Measurements from ENCODE around the gene TTC13. TPM values are rescaled to one million over a fixed set of nuclear protein-coding genes. Genes with fewer than 3 reads are reported as not detected.

Gene TTC13
- polyA plus RNA-seq, 1 experiment, result 10.6 TPM

DNA sequence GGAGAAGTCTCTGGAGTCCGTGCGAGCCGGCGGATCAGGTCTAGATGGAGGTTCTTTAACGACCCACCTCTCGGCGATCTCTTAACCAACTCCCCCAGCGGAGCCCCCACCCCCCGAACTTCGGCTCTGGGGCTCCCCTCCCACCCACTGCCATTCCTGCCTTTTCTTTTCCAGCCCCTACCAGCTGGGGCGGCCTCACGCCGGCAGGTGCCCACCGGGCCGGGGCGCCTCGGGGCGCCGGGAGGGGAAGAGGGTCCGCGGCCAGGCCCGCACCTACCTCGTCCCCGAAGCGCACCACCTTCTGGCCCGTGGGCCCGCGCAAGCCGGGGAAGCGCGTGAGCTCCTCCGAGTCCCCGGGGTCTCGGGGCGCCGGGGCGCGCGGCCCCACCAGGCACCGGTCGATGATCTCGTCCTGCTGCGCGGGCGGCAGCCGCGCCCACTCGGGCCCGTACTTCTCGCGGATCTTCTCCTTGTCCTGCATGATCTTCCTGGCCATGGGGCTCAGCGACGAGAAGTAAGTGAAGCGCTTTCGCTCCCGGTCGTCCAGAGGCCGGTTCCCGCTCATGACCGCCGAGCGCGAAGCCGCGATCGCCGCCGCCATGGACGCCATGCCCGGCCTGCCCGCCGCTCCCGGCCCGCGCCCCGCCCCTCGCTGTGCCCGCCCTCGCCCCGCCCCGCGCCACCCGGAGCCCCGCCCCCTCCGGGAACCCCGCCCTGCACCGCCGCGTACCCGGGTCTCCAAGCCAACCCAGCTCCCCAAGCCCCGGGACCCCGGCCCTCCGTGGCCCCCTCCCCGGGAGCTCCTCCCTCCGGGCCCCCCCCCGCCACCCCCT is 110.5 kb downstream of the TTC13 start, which contains the start of gene C1orf198:
C1orf198 (minus strand) TSS at position 619 of the 833 bp plus-strand sequence; CDS start at position 610, 9 bp downstream.
- TF ChIP-seq, protein P1, sequence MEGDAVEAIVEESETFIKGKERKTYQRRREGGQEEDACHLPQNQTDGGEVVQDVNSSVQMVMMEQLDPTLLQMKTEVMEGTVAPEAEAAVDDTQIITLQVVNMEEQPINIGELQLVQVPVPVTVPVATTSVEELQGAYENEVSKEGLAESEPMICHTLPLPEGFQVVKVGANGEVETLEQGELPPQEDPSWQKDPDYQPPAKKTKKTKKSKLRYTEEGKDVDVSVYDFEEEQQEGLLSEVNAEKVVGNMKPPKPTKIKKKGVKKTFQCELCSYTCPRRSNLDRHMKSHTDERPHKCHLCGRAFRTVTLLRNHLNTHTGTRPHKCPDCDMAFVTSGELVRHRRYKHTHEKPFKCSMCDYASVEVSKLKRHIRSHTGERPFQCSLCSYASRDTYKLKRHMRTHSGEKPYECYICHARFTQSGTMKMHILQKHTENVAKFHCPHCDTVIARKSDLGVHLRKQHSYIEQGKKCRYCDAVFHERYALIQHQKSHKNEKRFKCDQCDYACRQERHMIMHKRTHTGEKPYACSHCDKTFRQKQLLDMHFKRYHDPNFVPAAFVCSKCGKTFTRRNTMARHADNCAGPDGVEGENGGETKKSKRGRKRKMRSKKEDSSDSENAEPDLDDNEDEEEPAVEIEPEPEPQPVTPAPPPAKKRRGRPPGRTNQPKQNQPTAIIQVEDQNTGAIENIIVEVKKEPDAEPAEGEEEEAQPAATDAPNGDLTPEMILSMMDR (IDR thresholded peaks at IDR 0.05; ENCODE audit: low read depth, low read length), result no peak
- H3K4me3 ChIP-seq (ENCODE audit: low read depth, low read length), result peak within 1 kb of the TSS; percentile 87
- ChIA-PET CTCF (interaction anchor here (0.5 to 1.5 kb wide), 3 partner anchors 48 to 225 kb away, joined by 3 read pairs; no protein-coding TSS in a partner anchor), POLR2A (interaction anchor here (0.8 to 4.8 kb wide), 4 partner anchors 10 to 29 kb away, joined by 3 to 31 read pairs (median 3); no protein-coding TSS in a partner anchor)
- no peak for DNase-seq (ENCODE audit: low read depth, low spot score)
- peak within 1 kb of the TSS; percentile 91 for H3K27ac ChIP-seq (ENCODE audit: low read depth, low read length)
- H3K9me3 ChIP-seq (ENCODE audit: control insufficient read depth, insufficient read depth, low read length), result no peaks in the 10 kb centered on the region
- no peaks in the 10 kb centered on the region for H3K27me3 ChIP-seq (ENCODE audit: control insufficient read depth, insufficient read depth, low read length)

DNA sequence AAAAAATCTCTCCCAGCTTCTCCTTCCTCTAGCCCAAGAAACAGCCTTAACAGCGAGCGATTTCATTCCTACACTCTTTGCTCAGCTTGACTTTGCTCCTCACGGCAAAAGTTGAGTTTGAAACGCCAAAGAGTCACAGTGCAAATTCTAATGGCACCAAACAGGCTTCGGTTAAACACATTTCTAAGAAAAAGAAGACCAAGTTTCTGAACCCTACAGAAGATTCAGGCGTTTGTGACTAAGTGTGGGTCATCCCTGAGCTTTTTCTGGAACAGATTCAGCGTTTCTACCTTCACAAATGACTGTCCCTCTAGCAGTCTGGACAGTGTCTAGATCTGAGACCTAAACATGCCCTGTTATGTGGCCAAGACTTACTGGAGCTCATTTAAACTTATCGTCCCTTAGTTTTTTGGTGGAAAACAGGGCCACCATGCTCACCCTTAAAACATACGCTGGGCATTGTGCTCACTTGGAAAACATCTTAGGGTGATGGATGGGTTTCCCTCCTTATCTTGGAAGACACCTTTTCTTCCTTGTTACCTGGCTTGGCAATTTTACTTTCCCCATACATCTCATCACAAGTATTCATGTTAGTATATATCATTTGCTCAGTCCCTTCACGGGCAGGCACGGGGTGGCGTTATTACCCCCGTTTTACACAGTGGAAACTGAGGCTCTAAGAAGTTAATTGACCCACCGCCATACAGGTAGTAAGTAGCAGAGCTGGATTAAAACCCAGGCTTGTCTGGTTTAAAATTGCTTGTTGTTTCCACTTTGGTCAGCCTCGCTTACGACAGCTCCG is 111.4 kb downstream of the TTC13 start:
- Histone ChIP-seq H3K9me3 (ENCODE audit: control insufficient read depth, insufficient read depth, low read length) (no peaks in the 10 kb centered on the region), H3K27me3 (ENCODE audit: control insufficient read depth, insufficient read depth, low read length) (no peaks in the 10 kb centered on the region), H3K27ac (ENCODE audit: low read depth, low read length) (peak overlapping the region; percentile 3), H3K4me3 (ENCODE audit: low read depth, low read length) (peak overlapping the region; percentile 87)
- ChIA-PET POLR2A (interaction anchor here (0.8 to 4.8 kb wide), 3 partner anchors 9 to 18 kb away, joined by 3 to 31 read pairs (median 3); no protein-coding TSS in a partner anchor), CTCF (interaction anchor here (1.0 to 1.5 kb wide), 4 partner anchors 49 to 343 kb away, joined by 3 to 6 read pairs (median 3); no protein-coding TSS in a partner anchor)
- no peak for DNase-seq (ENCODE audit: low read depth, low spot score)
- TF ChIP-seq, protein P1 (IDR thresholded peaks at IDR 0.05; ENCODE audit: low read depth, low read length), result no peak

DNA sequence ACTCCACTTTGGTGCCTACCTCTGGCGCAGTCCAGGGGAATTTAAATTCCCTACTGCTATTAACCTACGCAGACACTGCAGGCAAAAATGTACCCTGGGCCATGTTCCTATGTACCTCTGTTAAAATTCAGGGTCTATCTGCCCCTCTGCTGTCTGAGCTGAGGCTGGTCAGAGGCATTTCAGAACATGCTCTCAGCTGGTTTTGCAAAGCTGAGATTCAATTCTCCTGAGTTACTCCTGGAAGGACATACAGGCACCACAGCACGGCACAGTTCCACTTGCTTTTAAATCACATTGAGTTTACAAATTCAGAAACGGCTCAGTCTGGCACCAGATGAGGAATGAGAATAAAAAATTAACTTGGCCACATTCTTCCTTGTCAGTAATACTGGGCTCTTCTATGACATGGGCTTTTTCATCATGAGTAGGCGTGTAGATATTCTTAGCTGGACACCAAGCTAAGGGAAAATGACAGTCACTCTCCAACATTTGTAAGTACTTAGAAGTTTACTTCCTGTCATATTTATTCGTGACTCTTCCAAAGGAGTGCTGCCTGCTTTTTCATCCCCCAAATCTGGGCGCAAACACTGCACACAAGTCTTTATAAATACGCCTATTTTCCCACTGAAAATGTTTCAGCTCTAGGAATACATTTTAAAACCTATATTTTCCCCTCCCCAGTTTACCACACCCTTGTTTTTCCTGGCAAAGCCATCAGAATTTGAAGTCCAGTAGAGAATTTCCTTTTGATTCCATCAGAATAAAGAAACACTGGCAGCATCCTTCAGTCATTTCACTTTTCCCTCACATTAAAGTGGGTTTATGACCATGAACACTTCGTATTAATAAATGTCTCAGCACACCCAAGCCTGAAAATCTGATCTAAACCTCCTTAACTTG is 112.2 kb downstream of the TTC13 start:
- Histone ChIP-seq H3K4me3 (ENCODE audit: low read depth, low read length) (peak overlapping the region; percentile 87), H3K27ac (ENCODE audit: low read depth, low read length) (peak overlapping the region; percentile 3), H3K27me3 (ENCODE audit: control insufficient read depth, insufficient read depth, low read length) (no peaks in the 10 kb centered on the region), H3K9me3 (ENCODE audit: control insufficient read depth, insufficient read depth, low read length) (no peaks in the 10 kb centered on the region)
- ChIA-PET POLR2A (interaction anchor here (4.8 kb wide), 1 partner anchor 9 kb away, joined by 31 read pairs; no protein-coding TSS in a partner anchor), CTCF (interaction anchor here (1.0 to 1.5 kb wide), 4 partner anchors 50 to 344 kb away, joined by 3 to 6 read pairs (median 3); no protein-coding TSS in a partner anchor)
- no peak for DNase-seq (ENCODE audit: low read depth, low spot score)
- TF ChIP-seq, protein P1 (IDR thresholded peaks at IDR 0.05; ENCODE audit: low read depth, low read length), result no peak

DNA sequence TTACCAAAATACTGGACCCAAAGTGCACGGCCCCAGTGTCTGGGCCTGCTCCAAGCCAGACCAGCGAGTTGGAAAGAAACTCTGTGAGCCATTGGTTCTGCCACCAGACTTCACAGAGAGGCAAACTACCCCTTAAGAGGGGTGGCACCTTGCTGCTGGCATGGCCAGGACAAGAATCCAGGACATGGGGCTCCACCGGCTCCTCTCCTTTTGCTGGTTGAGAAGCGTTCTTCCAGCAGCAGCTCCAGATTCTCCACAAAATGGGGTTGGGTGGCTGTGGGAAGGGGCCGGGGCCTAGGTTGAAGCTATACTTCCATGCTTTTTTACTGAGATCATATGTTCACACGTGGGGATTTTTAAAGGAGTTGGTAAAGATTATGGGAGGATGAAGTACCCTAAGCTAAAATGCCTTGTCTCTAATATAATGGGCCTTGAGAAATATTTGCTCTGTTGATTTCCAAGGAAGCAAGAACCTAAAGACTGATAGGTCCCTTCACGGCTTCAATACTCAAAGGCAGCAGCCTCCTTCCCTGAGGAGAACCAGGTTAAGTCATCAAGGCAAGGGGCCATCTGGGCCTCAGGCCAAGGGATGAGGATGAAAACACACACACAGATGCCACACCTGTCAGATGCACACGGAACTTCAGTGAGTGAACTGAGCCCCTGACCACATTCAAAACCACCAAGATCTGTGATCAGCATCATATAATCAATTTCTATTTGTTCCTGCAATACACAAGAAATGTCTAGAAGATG is 113.4 kb downstream of the TTC13 start:
- TF ChIP-seq, protein P1 (IDR thresholded peaks at IDR 0.05; ENCODE audit: low read depth, low read length), result no peak
- CTCF ChIA-PET, result no interaction called here
- Histone ChIP-seq H3K4me3 (ENCODE audit: low read depth, low read length) (0 out of 2 replicates have a peak overlapping the region, but pooled peaks have one; percentile 17), H3K9me3 (ENCODE audit: control insufficient read depth, insufficient read depth, low read length) (no peaks in the 10 kb centered on the region), H3K27me3 (ENCODE audit: control insufficient read depth, insufficient read depth, low read length) (no peaks in the 10 kb centered on the region), H3K27ac (ENCODE audit: low read depth, low read length) (no peak overlapping the region)
- DNase-seq (ENCODE audit: low read depth, low spot score), result no peak
- POLR2A ChIA-PET, result no interaction called here

All from AG04450 (cell line).